Measurements from ENCODE around the gene SFSWAP.
"Not testable (repeated sequence)": the region's sequence is repeated elsewhere in the genome, so short reads cannot be mapped to it uniquely, and the experiment has no call there.

GRCh38 chr12:131665666-131666065 is 45.2 kb upstream of the SFSWAP start:
- TF ChIP-seq CEBPB (IDR thresholded peaks at IDR 0.05; ENCODE audit: low read depth); ZBTB33 (IDR thresholded peaks at IDR 0.05; ENCODE audit: extremely low read depth, insufficient replicate concordance, low read length); TCF7L2 (IDR thresholded peaks at IDR 0.05; ENCODE audit: borderline replicate concordance, extremely low read depth, insufficient read depth, insufficient read length); EGR1 (IDR thresholded peaks at IDR 0.05; ENCODE audit: low read depth); SRF (IDR thresholded peaks at IDR 0.05; ENCODE audit: low read depth); ZNF274 (IDR thresholded peaks at IDR 0.05; ENCODE audit: low read depth, low read length): not testable (repeated sequence)
- TF ChIP-seq, protein P1, sequence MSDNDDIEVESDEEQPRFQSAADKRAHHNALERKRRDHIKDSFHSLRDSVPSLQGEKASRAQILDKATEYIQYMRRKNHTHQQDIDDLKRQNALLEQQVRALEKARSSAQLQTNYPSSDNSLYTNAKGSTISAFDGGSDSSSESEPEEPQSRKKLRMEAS (IDR thresholded peaks at IDR 0.05), result not testable (repeated sequence)
- TF ChIP-seq, protein P2, sequence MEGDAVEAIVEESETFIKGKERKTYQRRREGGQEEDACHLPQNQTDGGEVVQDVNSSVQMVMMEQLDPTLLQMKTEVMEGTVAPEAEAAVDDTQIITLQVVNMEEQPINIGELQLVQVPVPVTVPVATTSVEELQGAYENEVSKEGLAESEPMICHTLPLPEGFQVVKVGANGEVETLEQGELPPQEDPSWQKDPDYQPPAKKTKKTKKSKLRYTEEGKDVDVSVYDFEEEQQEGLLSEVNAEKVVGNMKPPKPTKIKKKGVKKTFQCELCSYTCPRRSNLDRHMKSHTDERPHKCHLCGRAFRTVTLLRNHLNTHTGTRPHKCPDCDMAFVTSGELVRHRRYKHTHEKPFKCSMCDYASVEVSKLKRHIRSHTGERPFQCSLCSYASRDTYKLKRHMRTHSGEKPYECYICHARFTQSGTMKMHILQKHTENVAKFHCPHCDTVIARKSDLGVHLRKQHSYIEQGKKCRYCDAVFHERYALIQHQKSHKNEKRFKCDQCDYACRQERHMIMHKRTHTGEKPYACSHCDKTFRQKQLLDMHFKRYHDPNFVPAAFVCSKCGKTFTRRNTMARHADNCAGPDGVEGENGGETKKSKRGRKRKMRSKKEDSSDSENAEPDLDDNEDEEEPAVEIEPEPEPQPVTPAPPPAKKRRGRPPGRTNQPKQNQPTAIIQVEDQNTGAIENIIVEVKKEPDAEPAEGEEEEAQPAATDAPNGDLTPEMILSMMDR (IDR thresholded peaks at IDR 0.05 in 2 of 3, conservative IDR thresholded peaks at IDR 0.05 in 1 of 3; ENCODE audit: borderline replicate concordance in 1 of 3, insufficient read depth in 1 of 3, low read depth in 2 of 3, low read length in 2 of 3), result not testable (repeated sequence)
